RWPE1 (cell line): ENCODE measurements around the gene RUNX3.

ENCODE experiments used
- CTCF ChIA-PET: fragments of 350-600 bp; sonication (Branson Sonifier 250); formaldehyde crosslinking; extraction: SDS; loops from one replicate; lab custom pipeline; 2021; lab: Yijun Ruan, JAX
- POLR2A ChIA-PET: fragments of 400-600 bp; formaldehyde crosslinking; extraction: SDS; loops from one replicate; lab custom pipeline; 2020; ENCODE audit warnings: antibody characterized with exemption; ENCODE audit not compliant: low non-redundant PET; lab: Yijun Ruan, JAX
- DNase-seq: peaks from one replicate; pipeline ENCODE4 v3.0.0; 2012; ENCODE audit warnings: low spot score
- H3K27ac ChIP-seq: fragments of 450-650 bp; 2 replicates; pipeline ENCODE4 v1.5.1; 2017
- TF ChIP-seq, protein P1 (sequence below): fragments of 450-650 bp; conservative IDR thresholded peaks from 2 replicates; pipeline ENCODE4 v1.5.1; 2017; ENCODE audit warnings: low read depth, mild to moderate bottlenecking

The RUNX3 gene

DNA sequence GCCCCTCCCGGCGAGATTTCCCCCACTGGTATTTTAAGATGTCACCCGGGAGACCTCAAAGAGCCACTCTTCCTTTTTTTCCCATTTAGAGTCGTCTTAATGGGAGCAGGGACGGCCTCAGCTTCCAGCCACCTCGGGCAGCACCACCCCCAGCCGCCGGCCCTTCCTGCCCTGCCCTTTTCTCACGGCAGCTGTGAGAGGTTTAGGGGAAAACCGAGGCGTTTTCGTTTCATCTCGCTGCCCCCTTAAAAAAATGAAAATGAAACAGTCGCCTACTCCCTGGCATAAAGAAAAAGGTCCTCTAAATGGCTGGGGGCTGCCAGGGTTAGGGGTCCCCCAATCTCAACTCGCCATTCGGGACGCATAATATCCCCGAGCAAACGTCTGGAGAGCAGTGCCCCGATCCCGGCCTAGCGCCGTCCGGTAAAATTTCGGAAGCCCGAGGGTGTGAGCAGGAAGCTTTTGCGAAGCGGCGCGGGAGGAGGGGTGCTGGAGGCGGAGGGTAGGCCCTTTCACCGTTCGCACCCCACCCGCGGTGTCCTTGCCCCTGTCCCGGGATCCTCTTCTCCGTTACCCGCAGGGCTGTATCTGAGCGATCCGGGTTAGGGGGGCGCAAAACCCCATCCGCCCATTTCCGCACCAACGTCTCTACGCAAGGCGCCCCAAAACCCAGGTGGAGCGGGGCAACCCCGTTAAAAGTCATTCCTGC lies 1.2 kb downstream of the RUNX3 start:
- CTCF ChIA-PET: interaction anchor here (1.3 kb wide), 1 partner anchor 173 kb away, joined by 3 read pairs; no protein-coding TSS in a partner anchor
- TF ChIP-seq, protein P1, sequence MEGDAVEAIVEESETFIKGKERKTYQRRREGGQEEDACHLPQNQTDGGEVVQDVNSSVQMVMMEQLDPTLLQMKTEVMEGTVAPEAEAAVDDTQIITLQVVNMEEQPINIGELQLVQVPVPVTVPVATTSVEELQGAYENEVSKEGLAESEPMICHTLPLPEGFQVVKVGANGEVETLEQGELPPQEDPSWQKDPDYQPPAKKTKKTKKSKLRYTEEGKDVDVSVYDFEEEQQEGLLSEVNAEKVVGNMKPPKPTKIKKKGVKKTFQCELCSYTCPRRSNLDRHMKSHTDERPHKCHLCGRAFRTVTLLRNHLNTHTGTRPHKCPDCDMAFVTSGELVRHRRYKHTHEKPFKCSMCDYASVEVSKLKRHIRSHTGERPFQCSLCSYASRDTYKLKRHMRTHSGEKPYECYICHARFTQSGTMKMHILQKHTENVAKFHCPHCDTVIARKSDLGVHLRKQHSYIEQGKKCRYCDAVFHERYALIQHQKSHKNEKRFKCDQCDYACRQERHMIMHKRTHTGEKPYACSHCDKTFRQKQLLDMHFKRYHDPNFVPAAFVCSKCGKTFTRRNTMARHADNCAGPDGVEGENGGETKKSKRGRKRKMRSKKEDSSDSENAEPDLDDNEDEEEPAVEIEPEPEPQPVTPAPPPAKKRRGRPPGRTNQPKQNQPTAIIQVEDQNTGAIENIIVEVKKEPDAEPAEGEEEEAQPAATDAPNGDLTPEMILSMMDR: no peak
- POLR2A ChIA-PET: no interaction called here
- no peak for DNase-seq
- H3K27ac ChIP-seq: no peak overlapping the region

DNA sequence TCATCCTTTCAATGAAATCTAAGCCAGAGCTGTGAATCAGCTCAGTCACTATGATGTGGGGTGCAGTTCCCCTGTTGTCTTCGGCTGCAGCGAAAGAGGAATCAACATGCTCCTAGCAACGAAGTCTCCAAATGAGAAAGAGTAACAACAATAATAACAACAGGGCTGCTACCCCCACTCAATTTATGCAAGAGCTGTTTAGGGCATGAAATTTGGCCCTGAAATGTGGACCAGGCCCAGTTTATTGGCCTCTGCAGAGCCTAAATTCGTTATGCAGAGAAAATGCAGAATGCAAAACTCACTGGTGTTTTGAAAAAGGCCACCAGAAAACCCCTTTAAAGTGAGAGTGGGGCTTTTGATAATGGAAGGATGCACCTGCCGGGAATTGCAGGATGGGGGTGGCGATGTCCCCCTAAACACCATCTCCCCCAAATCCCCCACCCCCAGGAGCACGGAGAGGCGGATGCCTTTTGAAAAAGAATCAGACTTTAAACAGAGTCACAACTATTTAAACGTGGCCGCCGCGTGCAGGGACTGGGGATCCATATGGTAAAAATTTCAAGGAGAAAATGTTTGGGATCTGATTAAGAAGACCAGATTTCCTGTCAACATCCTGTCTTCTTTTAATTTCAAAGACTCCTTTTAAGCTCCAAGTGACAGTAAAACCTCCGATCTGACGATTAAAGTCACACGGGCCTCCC lies 1.9 kb downstream of the RUNX3 start:
- CTCF ChIA-PET: interaction anchor here (0.5 to 1.3 kb wide), 2 partner anchors 17 to 173 kb away, joined by 3 to 4 read pairs; no protein-coding TSS in a partner anchor
- H3K27ac ChIP-seq: no peak overlapping the region
- POLR2A ChIA-PET: no interaction called here
- DNase-seq: no peak
- TF ChIP-seq, protein P1: no peak

DNA sequence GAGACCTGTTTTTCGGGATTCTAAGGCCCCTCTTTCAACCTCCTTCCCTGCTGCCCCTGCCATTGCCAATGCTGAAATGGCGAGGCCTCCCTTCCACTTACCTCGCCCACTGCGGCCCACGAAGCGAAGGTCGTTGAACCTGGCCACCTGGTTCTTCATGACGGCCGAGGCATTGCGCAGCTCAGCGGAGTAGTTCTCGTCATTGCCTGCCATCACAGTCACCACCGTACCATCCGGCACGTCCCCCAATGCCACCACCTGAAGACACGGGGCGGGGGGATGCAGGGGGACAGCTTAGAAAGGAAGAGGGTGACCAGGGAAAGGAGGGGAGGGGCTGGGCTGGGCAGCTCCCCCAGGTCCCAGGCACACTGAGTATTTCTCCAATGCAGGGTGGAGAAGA lies 2.6 kb downstream of the RUNX3 start:
- no peak for DNase-seq
- TF ChIP-seq, protein P1: no peak
- ChIA-PET POLR2A (no interaction called here), CTCF (interaction anchor here (0.5 to 0.6 kb wide), 3 partner anchors 9 to 825 kb away, joined by 3 to 4 read pairs (median 3); no protein-coding TSS in a partner anchor)
- H3K27ac ChIP-seq: no peak overlapping the region

DNA sequence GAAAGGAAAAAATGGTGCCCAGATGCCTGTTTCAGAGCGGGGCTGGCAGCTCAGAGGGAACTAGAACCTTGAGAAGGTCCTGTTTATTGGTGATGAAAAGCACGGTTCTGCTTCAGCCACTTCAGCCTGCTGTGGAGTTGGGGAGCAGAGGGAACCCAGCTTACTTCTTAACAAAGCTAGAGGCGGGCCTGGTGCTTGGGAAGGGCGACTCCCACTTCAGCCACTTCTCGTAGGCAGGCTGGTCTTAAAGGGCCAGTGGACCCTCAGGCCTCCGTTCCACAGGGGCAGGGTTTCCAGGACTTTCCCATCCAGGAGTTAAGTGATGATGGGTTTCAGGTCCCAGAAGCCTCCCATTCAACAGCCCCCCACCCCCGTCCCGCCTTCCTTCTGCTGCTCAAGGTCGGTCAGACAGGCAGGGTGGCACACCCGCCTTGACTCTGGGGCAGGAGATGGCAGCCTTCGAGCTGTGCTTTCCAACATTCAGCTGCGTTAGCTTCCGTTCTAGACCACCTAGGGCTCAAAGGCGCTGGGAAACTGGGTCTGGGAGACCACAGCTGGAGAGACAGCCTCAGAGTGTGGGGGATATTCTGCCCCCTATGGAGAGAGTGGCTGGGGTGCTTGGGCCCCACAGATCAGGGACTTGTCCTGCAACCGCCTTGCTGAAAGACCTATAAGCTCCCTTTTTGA lies 3.4 kb downstream of the RUNX3 start:
- CTCF ChIA-PET: interaction anchor here (0.5 to 0.6 kb wide), 4 partner anchors 8 to 824 kb away, joined by 3 to 5 read pairs (median 4); no protein-coding TSS in a partner anchor
- POLR2A ChIA-PET: no interaction called here
- H3K27ac ChIP-seq: no peak overlapping the region
- no peak for DNase-seq
- TF ChIP-seq, protein P1: no peak

DNA sequence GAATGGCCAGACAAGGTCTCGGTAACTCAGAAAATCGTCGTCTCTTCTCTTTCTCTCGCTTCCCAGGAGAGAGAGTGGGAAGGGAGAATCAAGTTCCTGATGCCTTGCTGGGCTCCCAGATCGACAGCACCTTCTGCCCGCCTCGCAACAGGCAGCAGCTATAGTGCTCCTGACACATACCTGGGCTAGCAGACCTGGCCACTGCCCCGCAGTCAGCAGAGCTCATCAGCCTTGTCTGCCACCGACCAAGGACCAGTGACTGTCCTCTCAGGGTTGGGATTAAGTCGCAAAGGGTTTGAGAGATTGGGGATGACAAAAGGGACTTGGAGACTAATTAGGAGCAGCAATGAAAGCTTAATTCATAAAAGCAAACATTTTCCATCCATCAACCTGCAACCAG lies 4.1 kb downstream of the RUNX3 start:
- H3K27ac ChIP-seq: no peak overlapping the region
- DNase-seq: no peak
- POLR2A ChIA-PET: no interaction called here
- CTCF ChIA-PET: interaction anchor here (0.7 kb wide), 1 partner anchor 1982 kb away, joined by 3 read pairs; no protein-coding TSS in a partner anchor
- TF ChIP-seq, protein P1: no peak
